GM21619 (cell line): ENCODE results near the gene CCDC73.
"Not testable (repeated sequence)": the region's sequence is repeated elsewhere in the genome, so short reads cannot be mapped to it uniquely, and the experiment has no call there.

ENCODE experiments used
- ATAC-seq: cut with Tn5 transposase; IDR thresholded peaks from one replicate; pipeline ENCODE4 v1.9.1; 2021; ENCODE audit not compliant: unreplicated experiment

Gene CCDC73

DNA sequence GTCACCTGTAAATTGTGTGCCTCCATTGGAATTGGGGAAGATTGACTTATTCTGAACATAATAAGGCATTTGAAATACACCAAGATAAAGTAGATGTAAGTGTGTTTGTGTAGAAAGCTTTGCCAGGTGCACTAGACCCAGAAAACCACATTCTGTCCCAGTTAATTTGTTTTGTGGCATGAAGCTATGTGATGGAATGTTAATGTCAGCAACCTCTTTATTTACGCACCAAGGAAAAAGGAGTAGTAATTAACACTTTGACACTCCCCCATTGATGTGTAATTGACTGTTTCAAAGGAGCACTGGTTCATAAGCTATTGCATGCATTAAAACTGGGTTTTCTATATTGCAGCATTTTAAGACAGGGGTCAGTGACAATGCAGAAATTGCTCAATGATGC lies 196.5 kb downstream of the CCDC73 start:
- ATAC-seq: no peak

- not testable (repeated sequence) for ATAC-seq
Measured at GRCh38 chr11:32596114-32596513, 198.3 kb downstream of the CCDC73 start.

- no peak for ATAC-seq
Measured at GRCh38 chr11:32594272-32594671, 200.2 kb downstream of the CCDC73 start.

DNA sequence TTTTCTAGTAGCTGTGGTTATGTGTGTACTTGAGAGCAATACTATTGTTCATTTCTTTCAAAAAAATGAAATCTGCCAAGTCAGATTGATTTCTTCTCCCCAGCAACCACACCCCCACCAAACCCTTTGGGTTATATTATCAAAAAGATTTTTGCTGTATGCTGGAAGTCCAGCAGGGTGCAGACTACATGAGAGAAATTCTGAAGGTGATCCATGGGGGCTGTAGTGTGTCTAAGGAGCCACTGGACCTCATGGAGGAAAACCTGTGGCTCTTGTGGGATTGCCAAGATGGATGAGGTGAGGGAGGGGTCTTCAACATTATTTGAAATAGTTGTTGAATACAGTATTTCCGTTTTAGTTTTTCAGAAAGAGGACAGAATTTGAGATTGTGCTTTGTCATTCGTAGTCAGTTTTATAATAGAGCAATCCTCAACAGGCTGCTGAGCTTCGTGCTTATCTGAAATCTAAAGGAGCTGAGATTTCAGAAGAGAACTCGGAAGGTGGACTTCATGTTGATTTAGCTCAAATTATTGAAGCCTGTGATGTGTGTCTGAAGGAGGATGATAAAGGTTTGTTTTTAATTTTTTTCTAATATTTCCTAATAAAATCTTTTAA lies 207.8 kb downstream of the CCDC73 start:
- no peak for ATAC-seq

GRCh38 chr11:32584921-32585320 lies 209.5 kb downstream of the CCDC73 start:
- no peak for ATAC-seq

DNA sequence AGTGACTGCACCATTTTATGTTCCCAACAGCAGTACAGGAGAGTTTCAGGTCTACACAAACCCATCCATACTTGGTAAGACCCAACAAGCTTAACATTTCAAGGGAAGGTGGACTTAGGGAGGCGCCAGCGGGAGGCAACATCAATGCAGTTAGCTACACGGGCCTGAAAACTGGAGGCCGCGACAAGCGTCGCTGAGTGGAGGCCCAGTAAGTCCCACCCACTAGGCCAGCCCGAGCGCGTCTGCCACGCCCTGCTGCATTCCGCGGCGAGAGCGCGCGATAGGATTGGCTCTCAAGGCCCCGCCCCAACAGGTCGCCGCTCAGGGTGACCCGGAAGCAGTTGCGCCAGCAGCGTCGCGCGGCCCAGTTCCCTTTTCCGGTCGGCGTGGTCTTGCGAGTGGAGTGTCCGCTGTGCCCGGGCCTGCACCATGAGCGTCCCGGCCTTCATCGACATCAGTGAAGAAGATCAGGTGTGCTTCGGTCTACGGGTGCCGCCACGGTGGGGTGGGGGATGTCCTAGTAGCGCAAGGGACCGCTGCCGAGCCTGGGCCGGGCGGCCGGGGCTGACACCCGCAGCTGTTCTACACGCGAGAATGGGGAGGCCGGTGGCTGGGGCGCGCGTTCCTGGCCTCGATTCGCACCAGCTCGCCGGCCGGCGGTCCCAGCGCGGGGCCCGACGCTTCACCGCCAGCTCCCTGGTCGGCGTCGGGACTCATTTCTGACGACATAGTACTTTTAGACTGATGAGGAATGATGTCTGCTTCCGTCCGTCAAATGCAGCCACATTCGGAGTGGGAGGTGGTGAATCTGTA lies 210.8 kb downstream of the CCDC73 start, which contains the start of gene EIF3M:
TSS of gene EIF3M (plus strand) at position 373 of the 813 bp plus-strand sequence. CDS start at position 430, 57 bp downstream.
- peak; percentile 97 for ATAC-seq

GRCh38 chr11:32581556-32581955 lies 212.9 kb downstream of the CCDC73 start:
- no peak for ATAC-seq

GRCh38 chr11:32580967-32581366 lies 213.5 kb downstream of the CCDC73 start:
- no peak for ATAC-seq

DNA sequence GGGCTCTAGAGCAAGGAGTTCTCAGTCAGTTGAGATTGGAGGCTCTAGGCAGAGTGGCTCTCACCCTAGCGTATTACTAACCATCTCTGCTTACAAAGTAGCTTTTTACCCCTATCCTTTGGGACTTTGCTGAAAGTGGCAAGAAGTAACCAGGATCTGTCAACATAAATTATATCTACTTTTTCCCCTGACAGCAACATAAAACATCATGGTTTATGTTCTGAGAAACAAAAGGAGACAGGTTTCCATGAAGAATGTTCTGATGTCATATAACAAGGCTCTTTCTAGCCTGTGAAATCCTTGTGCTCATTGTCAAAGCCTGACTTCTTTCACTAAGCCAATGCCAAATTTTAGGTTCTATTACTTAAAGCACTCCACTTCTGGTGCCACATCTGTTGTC lies 218.0 kb downstream of the CCDC73 start:
- ATAC-seq: no peak

DNA sequence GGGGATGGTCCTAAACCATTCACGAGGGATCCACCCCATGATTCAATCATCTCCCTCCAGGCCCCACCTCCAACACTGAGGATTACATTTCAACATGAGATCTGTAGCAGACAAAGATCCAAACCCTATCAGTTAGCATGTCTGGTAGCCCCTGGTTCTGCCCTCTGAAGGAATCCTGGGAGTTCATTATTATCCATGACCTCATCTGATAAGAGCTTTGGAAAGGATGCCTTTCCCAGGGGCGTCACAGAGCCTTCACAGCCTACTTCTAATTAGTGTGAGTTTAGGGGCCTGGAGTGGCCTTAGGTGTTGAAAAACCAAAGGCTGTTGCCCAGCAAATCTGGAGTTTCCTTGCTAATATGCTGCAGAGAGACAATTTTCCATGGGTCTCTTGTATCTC lies 219.4 kb downstream of the CCDC73 start:
- ATAC-seq: no peak

- ATAC-seq: no peak
Measured at GRCh38 chr11:32574421-32574820, 220.0 kb downstream of the CCDC73 start.

DNA sequence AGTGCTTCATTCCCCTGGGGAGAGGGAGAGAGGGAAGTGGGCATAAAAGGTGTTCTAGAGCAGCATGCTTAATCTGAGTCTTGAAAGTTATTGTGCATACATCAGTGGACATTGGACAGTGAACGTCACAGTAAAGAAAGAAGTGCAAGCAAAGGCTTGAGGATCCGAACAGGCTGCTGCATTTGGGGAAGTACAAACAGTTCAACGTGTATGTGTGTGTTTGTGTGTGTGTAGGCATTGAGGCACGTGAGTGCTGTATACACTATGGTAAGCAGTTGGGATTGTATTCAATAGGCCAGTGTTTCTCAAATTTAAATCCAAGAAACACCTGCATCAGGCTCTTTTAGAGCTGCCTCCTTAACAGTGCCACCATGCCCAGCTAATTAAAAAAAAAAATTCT lies 221.2 kb downstream of the CCDC73 start:
- ATAC-seq: no peak

DNA sequence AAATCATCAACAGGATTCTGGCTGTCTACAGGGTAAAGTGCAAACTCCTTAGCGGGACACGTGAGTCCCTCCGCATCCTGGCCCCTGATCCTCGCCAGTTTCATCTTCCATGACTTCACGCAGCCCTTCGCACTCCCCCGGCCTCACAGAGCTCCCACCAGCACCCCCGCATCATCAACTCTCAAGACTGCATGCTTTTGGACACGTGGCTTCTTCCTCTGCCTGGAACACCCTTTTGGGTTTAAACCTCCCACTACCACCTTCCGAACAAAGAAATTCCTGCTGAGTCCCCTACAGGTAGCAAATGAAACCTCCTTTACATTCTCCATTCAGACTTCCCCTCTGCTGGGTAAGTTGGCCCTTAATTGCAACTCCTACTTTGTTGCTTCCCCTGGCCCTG lies 223.4 kb downstream of the CCDC73 start:
- ATAC-seq: no peak

GRCh38 chr11:32569313-32569881 lies 225.1 kb downstream of the CCDC73 start:
- no peak for ATAC-seq

DNA sequence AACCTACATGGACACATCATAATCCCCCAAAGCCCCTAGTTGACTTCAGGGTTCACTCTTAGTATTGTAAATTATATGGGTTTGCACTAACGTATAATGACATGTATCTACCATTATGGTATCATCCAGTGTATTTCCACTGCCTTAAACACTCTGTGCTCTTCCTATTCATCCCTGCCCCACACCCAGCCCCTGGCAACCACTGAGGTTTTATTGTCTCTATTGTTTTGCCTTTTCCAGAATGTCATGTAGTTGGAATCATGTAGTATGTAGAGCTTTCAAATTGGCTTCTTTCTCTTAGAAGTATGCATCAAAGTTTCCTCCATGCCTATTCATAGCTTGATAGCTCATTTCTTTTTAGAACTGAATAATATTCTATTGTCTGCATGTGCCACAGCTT lies 227.3 kb downstream of the CCDC73 start:
- ATAC-seq: no peak

DNA sequence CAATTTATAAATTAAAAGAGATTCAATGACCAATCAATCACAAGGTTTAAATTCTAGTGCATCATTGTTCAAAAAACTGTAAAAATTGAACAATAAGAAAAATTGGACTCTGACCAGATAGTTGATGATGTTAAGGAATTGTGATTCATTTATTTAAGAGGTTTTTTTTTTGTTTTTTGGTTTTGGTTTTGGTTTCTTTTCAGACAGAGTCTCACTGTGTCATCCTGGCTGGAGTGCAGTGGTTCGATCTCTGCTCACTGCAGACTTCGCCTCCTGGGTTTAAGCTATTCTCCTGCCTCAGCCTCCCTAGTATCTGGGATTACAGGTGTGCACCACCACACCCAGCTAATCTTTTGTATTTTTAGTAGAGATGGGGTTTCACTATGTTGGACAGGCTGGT lies 227.9 kb downstream of the CCDC73 start:
- no peak for ATAC-seq

- ATAC-seq: no peak
Measured at GRCh38 chr11:32563600-32563959, 230.9 kb downstream of the CCDC73 start.

DNA sequence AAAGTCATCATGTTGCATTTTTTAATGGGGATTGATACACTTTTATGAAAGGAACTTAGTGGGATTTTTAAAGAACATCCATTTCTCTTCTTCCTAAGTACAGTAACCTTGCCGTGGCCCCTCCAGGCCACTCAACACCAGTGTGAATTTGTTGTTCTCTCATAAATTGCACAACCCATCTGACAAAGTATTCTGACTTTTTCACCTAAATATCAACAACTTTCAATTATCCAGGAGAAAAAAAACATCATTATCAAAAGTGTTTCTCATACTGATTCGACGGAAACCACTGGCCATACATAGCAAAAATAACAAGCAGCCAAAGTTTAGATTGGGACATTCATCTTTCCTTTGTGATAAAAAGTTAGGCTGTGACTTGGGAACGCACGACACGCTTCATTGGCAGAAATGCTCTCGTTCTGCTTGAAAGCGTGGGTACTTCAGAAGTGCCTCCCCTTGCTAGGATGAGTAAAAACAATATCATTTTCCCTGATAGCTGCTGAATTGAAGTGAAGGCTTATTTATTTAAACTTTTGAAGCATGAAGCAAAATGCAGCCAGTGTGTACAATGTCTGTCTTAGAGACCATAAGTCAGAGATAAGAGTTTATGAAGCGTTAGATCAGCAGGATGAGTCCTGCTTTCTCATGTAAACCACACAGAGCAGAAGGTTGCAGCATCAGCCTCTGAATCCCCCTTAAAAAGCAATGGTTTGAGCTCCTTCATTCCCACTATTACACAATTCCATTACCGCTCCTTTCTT lies 231.4 kb downstream of the CCDC73 start:
- ATAC-seq: no peak

DNA sequence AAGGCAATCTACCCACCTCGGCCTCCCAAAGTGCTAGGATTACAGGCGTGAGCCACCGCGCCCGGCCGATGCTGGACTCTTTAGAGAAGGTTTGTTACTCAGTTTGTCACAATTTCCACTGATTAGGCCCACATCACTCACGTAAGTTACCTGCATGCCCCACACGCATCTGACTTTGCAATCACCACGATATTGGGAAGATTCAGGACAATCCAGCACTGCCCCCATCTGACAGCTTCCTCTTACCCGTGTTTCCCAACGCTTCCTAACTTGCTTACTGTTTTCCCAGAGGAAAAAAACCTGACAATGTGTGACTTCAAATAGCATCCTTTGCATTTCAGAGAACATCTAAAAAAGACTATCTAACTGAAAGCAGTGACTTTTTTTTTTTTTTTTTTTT lies 232.6 kb downstream of the CCDC73 start:
- ATAC-seq: no peak

DNA sequence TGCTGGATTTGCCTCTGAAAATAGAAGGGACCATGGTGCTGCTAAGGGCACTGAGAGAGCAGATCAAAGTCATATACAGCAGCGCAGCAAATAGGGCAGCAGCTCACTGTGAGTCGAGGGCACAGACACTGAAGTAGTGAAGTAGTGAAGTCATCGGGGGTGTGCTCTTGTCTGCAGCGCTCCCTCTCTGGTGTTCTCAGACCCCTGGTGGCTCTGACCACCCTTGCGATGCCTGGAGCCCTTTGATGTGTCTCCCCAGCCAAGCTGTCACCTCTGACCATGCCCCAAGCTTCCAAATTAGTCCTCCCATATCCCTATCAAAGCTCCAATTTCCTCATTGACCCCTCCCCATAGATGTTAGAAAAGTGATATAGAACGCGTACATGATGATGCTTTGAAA lies 238.6 kb downstream of the CCDC73 start:
- no peak for ATAC-seq

DNA sequence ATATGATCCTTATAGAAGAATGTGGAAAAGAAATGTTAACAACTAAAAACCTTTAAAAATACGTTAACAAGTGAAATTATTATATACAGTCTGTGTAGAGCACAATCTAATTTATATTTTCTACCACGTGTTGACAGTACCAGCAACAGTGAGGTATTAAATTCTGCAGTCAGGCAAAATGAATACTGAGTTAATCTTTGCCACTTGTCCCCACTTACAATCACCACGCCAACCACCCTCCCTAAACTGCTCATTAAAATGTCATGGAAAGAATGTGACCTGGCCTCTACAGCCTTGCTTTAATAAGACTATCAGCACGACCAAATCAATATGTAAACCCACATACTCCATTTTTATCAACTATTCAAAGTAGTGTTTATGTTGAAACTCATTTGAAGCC lies 239.4 kb downstream of the CCDC73 start:
- no peak for ATAC-seq
